Measurements from ENCODE around the gene TRIM14. TPM values are rescaled to one million over a fixed set of nuclear protein-coding genes. Genes with fewer than 3 reads are reported as not detected.

TRIM14 gene
- 1 to 10 TPM; 5.5 to 7.5 (median 5.9) TPM for polyA plus RNA-seq (ENCODE audit: insufficient read length in 3 of 3)
- long read RNA-seq, donor 1, partial matches to known transcripts = 49 of 49 reads
- long read RNA-seq, donor 1, other reads (novel, unspliced or antisense) = 0 of 49 reads
- long read RNA-seq, donor 2, partial matches to known transcripts = 40 of 40 reads
- long read RNA-seq, donor 2, other reads (novel, unspliced or antisense) = 0 of 40 reads
- long read RNA-seq, donor 3, full-length matches to known transcripts = 1 of 1 reads
- long read RNA-seq, donor 3, partial matches to known transcripts = 0 of 1 reads
- long read RNA-seq, donor 3, other reads (novel, unspliced or antisense) = 0 of 1 reads
- long read RNA-seq, donor 4, full-length matches to known transcripts = 2 of 2 reads
- long read RNA-seq, donor 4, partial matches to known transcripts = 0 of 2 reads
- long read RNA-seq, donor 4, other reads (novel, unspliced or antisense) = 0 of 2 reads
- long read RNA-seq, donor 5 = 0 reads
- long read RNA-seq, donor 6, full-length matches to known transcripts = 1 of 1 reads
- long read RNA-seq, donor 6, partial matches to known transcripts = 0 of 1 reads
- long read RNA-seq, donor 6, other reads (novel, unspliced or antisense) = 0 of 1 reads
- long read RNA-seq, donor 7, full-length matches to known transcripts = 3 of 97 reads
- long read RNA-seq, donor 7, partial matches to known transcripts = 55 of 97 reads
- long read RNA-seq, donor 7, other reads (novel, unspliced or antisense) = 39 of 97 reads
- long read RNA-seq, donor 8, full-length matches to known transcripts = 4 of 4 reads
- long read RNA-seq, donor 8, partial matches to known transcripts = 0 of 4 reads
- long read RNA-seq, donor 8, other reads (novel, unspliced or antisense) = 0 of 4 reads
- long read RNA-seq, donor 9 = 0 reads
- long read RNA-seq, donor 10, full-length matches to known transcripts = 1 of 1 reads
- long read RNA-seq, donor 10, partial matches to known transcripts = 0 of 1 reads
- long read RNA-seq, donor 10, other reads (novel, unspliced or antisense) = 0 of 1 reads
- long read RNA-seq, donor 11, partial matches to known transcripts = 16 of 16 reads
- long read RNA-seq, donor 11, other reads (novel, unspliced or antisense) = 0 of 16 reads
- long read RNA-seq, donor 12, full-length matches to known transcripts = 1 of 1 reads
- long read RNA-seq, donor 12, partial matches to known transcripts = 0 of 1 reads
- long read RNA-seq, donor 12, other reads (novel, unspliced or antisense) = 0 of 1 reads
- long read RNA-seq, donor 13 = 0 reads
- long read RNA-seq, donor 14, full-length matches to known transcripts = 1 of 1 reads
- long read RNA-seq, donor 14, partial matches to known transcripts = 0 of 1 reads
- long read RNA-seq, donor 14, other reads (novel, unspliced or antisense) = 0 of 1 reads
- long read RNA-seq, donor 15, full-length matches to known transcripts = 1 of 1 reads
- long read RNA-seq, donor 15, partial matches to known transcripts = 0 of 1 reads
- long read RNA-seq, donor 15, other reads (novel, unspliced or antisense) = 0 of 1 reads
- long read RNA-seq, donor 16, full-length matches to known transcripts = 5 of 5 reads
- long read RNA-seq, donor 16, partial matches to known transcripts = 0 of 5 reads
- long read RNA-seq, donor 16, other reads (novel, unspliced or antisense) = 0 of 5 reads

GRCh38 chr9:98118640-98119601, at the start of gene TRIM14:
Gene TRIM14 (minus strand): TSS chr9:98119222. CDS start chr9:98119188, 34 bp downstream.
- DNase-seq (ENCODE audit: extremely low read depth in 1 of 11, low read depth in 9 of 11, low spot score in 4 of 11) = peak in 10 of 11 donors; percentile 9 to 49 (median 38)

GRCh38 chr9:98168153-98168780, 49.2 kb upstream of the TRIM14 start:
- no peak for DNase-seq (ENCODE audit: extremely low read depth in 1 of 11, low read depth in 9 of 11, low spot score in 4 of 11)

GRCh38 chr9:98164912-98165311, 45.9 kb upstream of the TRIM14 start:
- DNase-seq (ENCODE audit: extremely low read depth in 1 of 11, low read depth in 9 of 11, low spot score in 4 of 11) = no peak

GRCh38 chr9:98162613-98163012, 43.6 kb upstream of the TRIM14 start:
- no peak for DNase-seq (ENCODE audit: extremely low read depth in 1 of 11, low read depth in 9 of 11, low spot score in 4 of 11)

- no peak for DNase-seq (ENCODE audit: extremely low read depth in 1 of 11, low read depth in 9 of 11, low spot score in 4 of 11)
Measured at GRCh38 chr9:98161851-98162250, 42.8 kb upstream of the TRIM14 start.

- no peak for DNase-seq (ENCODE audit: extremely low read depth in 1 of 11, low read depth in 9 of 11, low spot score in 4 of 11)
Measured at GRCh38 chr9:98159790-98160189, 40.8 kb upstream of the TRIM14 start.

GRCh38 chr9:98159301-98159700, 40.3 kb upstream of the TRIM14 start:
- DNase-seq (ENCODE audit: extremely low read depth in 1 of 11, low read depth in 9 of 11, low spot score in 4 of 11) = no peak

GRCh38 chr9:98158071-98158831, 39.2 kb upstream of the TRIM14 start:
- no peak for DNase-seq (ENCODE audit: extremely low read depth in 1 of 11, low read depth in 9 of 11, low spot score in 4 of 11)

- no peak for DNase-seq (ENCODE audit: extremely low read depth in 1 of 11, low read depth in 9 of 11, low spot score in 4 of 11)
Measured at GRCh38 chr9:98157372-98157771, 38.4 kb upstream of the TRIM14 start.

- DNase-seq (ENCODE audit: extremely low read depth in 1 of 11, low read depth in 9 of 11, low spot score in 4 of 11) = no peak
Measured at GRCh38 chr9:98154678-98155077, 35.7 kb upstream of the TRIM14 start.

GRCh38 chr9:98152526-98152925, 33.5 kb upstream of the TRIM14 start:
- DNase-seq (ENCODE audit: extremely low read depth in 1 of 11, low read depth in 9 of 11, low spot score in 4 of 11) = no peak

GRCh38 chr9:98150721-98151120, 31.7 kb upstream of the TRIM14 start:
- no peak for DNase-seq (ENCODE audit: extremely low read depth in 1 of 11, low read depth in 9 of 11, low spot score in 4 of 11)

- no peak for DNase-seq (ENCODE audit: extremely low read depth in 1 of 11, low read depth in 9 of 11, low spot score in 4 of 11)
Measured at GRCh38 chr9:98150164-98150563, 31.1 kb upstream of the TRIM14 start.

- no peak for DNase-seq (ENCODE audit: extremely low read depth in 1 of 11, low read depth in 9 of 11, low spot score in 4 of 11)
Measured at GRCh38 chr9:98149422-98149821, 30.4 kb upstream of the TRIM14 start.

- DNase-seq (ENCODE audit: extremely low read depth in 1 of 11, low read depth in 9 of 11, low spot score in 4 of 11) = no peak
Measured at GRCh38 chr9:98148486-98148885, 29.5 kb upstream of the TRIM14 start.

GRCh38 chr9:98147582-98147981, 28.6 kb upstream of the TRIM14 start:
- DNase-seq (ENCODE audit: extremely low read depth in 1 of 11, low read depth in 9 of 11, low spot score in 4 of 11) = no peak
